WTC11 (cell line): Measurements from ENCODE around the gene ALS2. TPM values are rescaled to one million over a fixed set of nuclear protein-coding genes. Genes with fewer than 3 reads are reported as not detected.

Experiments
- ATAC-seq: fragments of 200-7000 bp; cut with Tn5 transposase; 2 replicates; pipeline ENCODE4 v1.10.0; 2021; ENCODE audit warnings: mild to moderate bottlenecking, moderate library complexity
- CTCF ChIA-PET: fragments of 300-600 bp; sonication (Branson Sonifier 250); formaldehyde crosslinking; loops from one replicate; lab custom pipeline; 2021; ENCODE audit warnings: antibody characterized with exemption; lab: Charles Lee
- POLR2A ChIA-PET: fragments of 350-600 bp; sonication (Branson Sonifier 250); formaldehyde crosslinking; loops from one replicate; lab custom pipeline; 2021; ENCODE audit warnings: antibody characterized with exemption; lab: Charles Lee
- DNase-seq: peaks from one replicate; pipeline ENCODE4 v3.0.0; 2021; ENCODE audit warnings: low spot score
- H3K27ac Mint-ChIP-seq: 2 replicates; pipeline ENCODE4 v1.8.0; 2021; ENCODE audit warnings: mixed read lengths
- H3K27me3 Mint-ChIP-seq: 2 replicates; pipeline ENCODE4 v1.8.0; 2021; ENCODE audit warnings: low read depth, mild to moderate bottlenecking, moderate library complexity, mixed read lengths
- H3K36me3 Mint-ChIP-seq: 2 replicates; pipeline ENCODE4 v1.8.0; 2021; ENCODE audit warnings: mixed read lengths
- H3K4me1 Mint-ChIP-seq: 2 replicates; pipeline ENCODE4 v1.8.0; 2022; ENCODE audit warnings: mixed read lengths
- H3K4me3 Mint-ChIP-seq: 2 replicates; pipeline ENCODE4 v1.8.0; 2021; ENCODE audit warnings: mild to moderate bottlenecking, moderate library complexity, mixed read lengths
- H3K9me3 Mint-ChIP-seq: 2 replicates; pipeline ENCODE4 v1.8.0; 2021; ENCODE audit warnings: mixed read lengths
- ATF6 ChIP-seq: sonication (generic); formaldehyde crosslinking; IDR thresholded peaks from 2 replicates; pipeline ENCODE4 v1.8.1; 2023; ENCODE audit warnings: mild to moderate bottlenecking, missing genetic modification reagents
- CTCF ChIP-seq: fragments of 200-600 bp; IDR thresholded peaks from 2 replicates; pipeline ENCODE4 v1.8.0; 2022; ENCODE audit warnings: antibody characterized with exemption
- EMX1 ChIP-seq: fragments of 250-450 bp; sonication (Bioruptor Pico); IDR thresholded peaks from 2 replicates; pipeline ENCODE4 v1.8.0; 2021; ENCODE audit warnings: mild to moderate bottlenecking
- FOXP4 ChIP-seq: sonication (generic); formaldehyde crosslinking; IDR thresholded peaks from 2 replicates; pipeline ENCODE4 v1.8.0; 2022; ENCODE audit warnings: mild to moderate bottlenecking, missing genetic modification reagents
- GABPB1 ChIP-seq: sonication (generic); formaldehyde crosslinking; IDR thresholded peaks from 2 replicates; pipeline ENCODE4 v1.8.1; 2023; ENCODE audit warnings: mild to moderate bottlenecking, missing genetic modification reagents
- JUN ChIP-seq: sonication (generic); formaldehyde crosslinking; IDR thresholded peaks from 2 replicates; pipeline ENCODE4 v1.8.0; 2023; ENCODE audit warnings: mild to moderate bottlenecking, missing genetic modification reagents
- PREB ChIP-seq: sonication (generic); formaldehyde crosslinking; IDR thresholded peaks from 2 replicates; pipeline ENCODE4 v1.8.1; 2022; ENCODE audit warnings: mild to moderate bottlenecking, missing genetic modification reagents, moderate library complexity, borderline replicate concordance
- RELA ChIP-seq: sonication (generic); formaldehyde crosslinking; IDR thresholded peaks from 2 replicates; pipeline ENCODE4 v1.8.1; 2022; ENCODE audit warnings: missing genetic modification reagents, mild to moderate bottlenecking, borderline replicate concordance
- ZNF219 ChIP-seq: sonication (generic); formaldehyde crosslinking; IDR thresholded peaks from 2 replicates; pipeline ENCODE4 v1.8.0; 2023; ENCODE audit warnings: missing genetic modification reagents, mild to moderate bottlenecking, borderline replicate concordance
- ZNF396 ChIP-seq: fragments of 250-450 bp; sonication (Bioruptor Pico); IDR thresholded peaks from 2 replicates; pipeline ENCODE4 v1.8.0; 2021; ENCODE audit warnings: mild to moderate bottlenecking, moderate library complexity, borderline replicate concordance
- ZNF416 ChIP-seq: fragments of 250-450 bp; sonication (Bioruptor Pico); IDR thresholded peaks from 2 replicates; pipeline ENCODE4 v1.9.0; 2021; ENCODE audit warnings: mild to moderate bottlenecking, inconsistent platforms
- total RNA-seq: library from RNA; stranded (reverse); gene quantifications from 3 replicates; pipeline ENCODE4 v1.2.3, GENCODE V29; 2021

Gene ALS2
- total RNA-seq, 1 experiment from 2014 or later = 30.5 TPM

GRCh38 chr2:201777043-201777442, 3.7 kb downstream of the ALS2 start:
- DNase-seq (no peak), ATAC-seq (no peak)
- H3K9me3 Mint-ChIP-seq = no peaks in the 10 kb centered on the region
- no peaks in the 10 kb centered on the region for H3K27me3 Mint-ChIP-seq
- ChIA-PET POLR2A (no interaction called here), CTCF (interaction anchor here (1.7 kb wide), 1 partner anchor 84 kb away, joined by 5 read pairs; no protein-coding TSS in a partner anchor)
- TF ChIP-seq PREB (CRISPR knock-in tag) (no peak), RELA (CRISPR knock-in tag) (no peak), ZNF416 (no peak)
- no peak overlapping the region for H3K4me3 Mint-ChIP-seq
- peaks cover 61% of the 10 kb centered on the region for H3K4me1 Mint-ChIP-seq
- H3K36me3 Mint-ChIP-seq = no peaks in the 10 kb centered on the region
- H3K27ac Mint-ChIP-seq = no peak overlapping the region; the same call in 1 of the 2 replicates

- peak overlapping the region; percentile 82; the same call in 1 of the 2 replicates for H3K27ac Mint-ChIP-seq
- CTCF ChIA-PET = interaction anchor here (0.9 kb wide), 1 partner anchor 324 kb away, joined by 3 read pairs; the partner anchor contains the start of genes STRADB and TRAK2
Measured at GRCh38 chr2:201775326-201775725, 5.4 kb downstream of the ALS2 start.

More at GRCh38 chr2:201775326-201775725, 5.4 kb downstream of the ALS2 start:
- H3K27me3 Mint-ChIP-seq = no peaks in the 10 kb centered on the region
- H3K36me3 Mint-ChIP-seq = no peaks in the 10 kb centered on the region
- POLR2A ChIA-PET = no interaction called here
- DNase-seq (no peak), ATAC-seq (no peak)
- H3K4me1 Mint-ChIP-seq = peaks cover 66% of the 10 kb centered on the region
- TF ChIP-seq ZNF396 (CRISPR knock-in tag) = no peak
- TF ChIP-seq RELA (CRISPR knock-in tag) = no peak
- TF ChIP-seq ZNF219 (CRISPR knock-in tag) = no peak
- no peak for TF ChIP-seq CTCF
- TF ChIP-seq EMX1 = no peak
- TF ChIP-seq GABPB1 (CRISPR knock-in tag) = no peak
- no peak for TF ChIP-seq ATF6
- TF ChIP-seq FOXP4 = no peak
- TF ChIP-seq JUN (CRISPR knock-in tag) = no peak
- no peaks in the 10 kb centered on the region for H3K9me3 Mint-ChIP-seq
- H3K4me3 Mint-ChIP-seq = no peak overlapping the region
